DMS79 treated with DMSO at 0.1 percent for 48 hours (cell line): Measurements from ENCODE around the gene CACUL1.
"Not testable (repeated sequence)": the region's sequence is repeated elsewhere in the genome, so short reads cannot be mapped to it uniquely, and the experiment has no call there.

Source experiments
- DNase-seq: peaks from one replicate; lab custom pipeline; 2025; lab: John Stamatoyannopoulos, UW

Gene CACUL1

DNA sequence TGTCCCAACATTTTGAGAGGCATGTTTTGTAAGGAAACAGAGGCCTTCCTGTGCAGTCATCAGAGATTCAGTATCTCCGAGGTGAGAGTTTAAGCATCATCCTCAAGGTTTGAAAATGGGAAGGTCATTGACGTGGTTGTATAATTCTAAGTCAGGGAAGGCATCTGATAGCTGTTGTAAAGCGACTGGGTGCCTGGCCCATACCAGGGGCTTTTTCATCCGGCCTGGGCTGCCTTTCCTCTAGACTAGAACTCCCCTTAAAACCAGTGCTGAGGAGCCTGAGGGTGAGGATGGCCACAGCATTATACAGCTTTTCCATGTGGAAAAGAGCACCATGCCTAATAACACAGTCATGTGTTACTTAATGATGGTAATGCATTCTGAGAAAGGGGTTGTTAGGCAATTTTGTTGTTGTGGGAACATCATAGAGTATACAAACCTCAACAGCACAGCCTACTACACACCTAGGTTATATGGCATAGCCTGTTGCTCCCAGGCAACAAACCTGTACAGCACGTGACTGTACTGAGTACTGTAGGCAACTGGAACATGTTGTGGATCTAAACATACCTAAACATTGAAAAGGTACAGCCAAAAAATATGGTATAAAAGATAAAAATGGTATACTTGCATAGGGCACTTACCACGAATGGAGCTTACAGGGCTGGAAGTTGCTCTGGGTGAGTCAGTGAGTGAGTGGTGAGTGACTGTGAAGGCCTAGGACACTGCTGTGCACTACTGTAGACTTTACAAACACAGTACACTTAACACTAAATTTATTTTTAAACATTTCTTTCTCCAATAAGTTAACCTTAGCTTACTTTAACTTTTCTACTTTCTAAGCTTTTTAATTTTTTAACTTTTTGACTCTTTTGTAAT, 13.5 kb upstream of the CACUL1 start:
- no peak for DNase-seq

DNA sequence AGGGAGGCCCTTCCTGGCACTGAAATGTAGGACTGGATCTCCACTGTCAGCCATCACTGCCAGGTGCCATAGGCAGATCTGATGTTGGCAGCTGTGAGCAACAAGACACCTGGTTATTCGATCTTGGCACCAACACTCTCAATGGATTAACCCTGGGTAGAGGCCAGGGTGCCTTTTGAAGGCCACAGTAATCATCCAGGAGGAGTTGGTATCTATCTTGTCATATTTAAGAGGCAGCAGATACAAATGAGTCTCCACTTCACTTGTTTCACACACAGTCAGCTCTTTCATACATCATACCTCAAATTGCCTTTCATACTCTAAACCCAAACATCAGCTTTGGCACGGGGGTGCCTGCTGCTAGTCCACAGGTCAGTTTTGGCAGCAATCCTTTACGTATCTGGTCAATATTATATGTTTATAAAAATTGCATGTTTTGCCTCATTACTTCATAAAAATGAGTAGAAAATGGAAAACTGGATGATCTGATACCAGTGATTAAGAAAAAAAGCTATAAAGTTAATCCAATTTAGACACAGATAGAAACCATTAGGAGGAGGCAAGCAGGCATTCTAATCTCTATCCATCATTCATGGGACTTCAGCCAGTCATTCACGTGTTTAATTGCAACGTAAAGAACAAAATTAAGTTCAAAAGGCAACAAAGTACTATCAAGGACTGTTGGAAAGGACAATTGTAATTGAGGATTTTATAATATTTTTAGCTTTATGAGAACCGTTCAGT, 12.7 kb upstream of the CACUL1 start:
- DNase-seq: no peak

DNA sequence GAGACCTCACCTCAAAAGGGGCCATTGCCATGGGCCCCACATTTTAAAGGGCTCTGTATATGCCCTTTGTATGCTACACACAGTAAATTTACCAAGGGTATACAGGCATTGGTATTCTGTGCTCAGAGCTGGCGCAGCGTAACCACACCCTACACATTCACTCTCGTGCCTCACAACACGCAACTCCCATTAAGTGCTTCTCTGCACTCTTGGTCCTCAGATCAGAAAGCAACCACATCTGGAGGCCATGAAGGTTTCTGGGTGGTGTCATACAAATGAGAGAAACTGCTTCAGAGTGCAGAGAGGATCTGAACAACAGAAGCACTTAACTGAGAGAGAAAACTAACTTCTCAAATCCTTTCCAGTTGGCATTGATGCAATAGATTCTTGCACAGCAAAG, 9.4 kb upstream of the CACUL1 start:
- DNase-seq: no peak

DNA sequence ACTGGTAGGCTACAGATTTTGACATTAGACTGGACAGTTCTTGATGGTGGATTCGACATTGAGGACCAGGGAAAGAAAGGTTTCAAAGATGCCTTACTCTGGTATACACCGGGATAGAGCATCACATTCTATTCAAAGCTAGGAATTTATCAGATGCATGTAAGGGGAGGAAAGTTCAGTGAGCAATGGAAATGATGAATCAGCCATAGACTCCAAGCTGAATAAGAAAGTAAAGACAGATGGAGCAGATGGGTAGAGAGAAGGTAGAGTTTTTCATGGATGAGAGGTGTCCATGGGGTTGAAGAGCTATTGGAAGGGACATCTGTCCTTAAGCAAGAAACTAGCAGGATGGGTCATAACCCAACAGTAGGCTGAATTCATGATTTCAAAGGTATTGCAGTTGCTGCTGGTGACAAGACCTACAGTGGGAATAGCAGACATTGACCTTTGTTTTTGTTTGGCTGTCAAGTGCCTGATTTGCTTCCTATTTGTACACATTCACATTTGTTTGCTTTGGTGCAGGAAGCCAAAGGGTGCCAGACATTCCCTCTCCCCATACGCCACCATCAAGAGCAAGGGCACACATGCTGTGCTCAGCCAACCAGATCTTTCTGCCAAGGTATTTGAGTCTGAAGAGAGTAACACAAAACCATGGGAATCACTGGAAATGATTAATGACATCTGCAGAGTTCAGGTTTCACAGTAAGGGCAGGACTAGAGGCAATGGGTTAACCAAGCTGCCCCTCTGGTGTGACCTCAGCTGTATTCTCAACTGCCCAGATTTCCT, 8.6 kb upstream of the CACUL1 start:
- DNase-seq: peak; percentile 81

DNA sequence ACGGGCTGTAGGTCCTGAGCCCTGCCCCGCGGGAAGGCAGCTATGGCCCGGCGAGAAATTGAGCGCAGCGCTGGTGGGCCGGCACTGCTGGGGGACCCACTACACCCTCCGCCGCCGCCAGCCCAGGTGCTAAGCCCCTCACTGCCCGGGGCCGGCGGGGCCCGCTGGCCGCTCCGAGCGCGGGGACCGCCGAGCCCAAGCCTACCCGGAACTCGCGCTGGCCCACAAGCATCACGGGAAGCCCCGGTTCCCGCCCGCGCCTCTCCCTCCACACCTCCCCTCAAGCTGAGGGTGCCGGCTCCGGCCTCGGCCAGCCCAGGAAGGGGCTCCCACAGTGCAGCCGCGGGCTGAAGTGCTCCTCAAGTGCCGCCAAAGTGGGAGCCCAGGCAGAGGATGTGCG, 5.5 kb upstream of the CACUL1 start:
- no peak for DNase-seq

GRCh38 chr10:118758449-118758848, 3.7 kb upstream of the CACUL1 start:
- no peak for DNase-seq

DNA sequence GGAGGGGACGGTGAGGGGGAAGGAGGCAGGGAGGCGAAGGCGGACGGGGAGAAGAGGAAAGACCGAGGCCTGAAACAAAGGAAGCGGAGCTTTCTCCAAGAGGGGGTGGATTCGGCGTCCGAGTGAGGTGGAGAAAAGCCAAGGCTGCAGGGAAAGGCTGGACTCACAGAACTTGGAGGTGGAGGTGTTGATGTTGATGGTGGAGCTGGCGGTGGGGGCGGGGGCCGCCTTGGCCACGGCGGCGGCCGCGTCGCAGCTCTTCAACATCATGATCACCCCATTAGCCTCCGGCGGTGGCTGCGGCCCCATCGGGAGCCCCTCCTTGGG, 578 bp downstream of the CACUL1 start:
- no peak for DNase-seq

DNA sequence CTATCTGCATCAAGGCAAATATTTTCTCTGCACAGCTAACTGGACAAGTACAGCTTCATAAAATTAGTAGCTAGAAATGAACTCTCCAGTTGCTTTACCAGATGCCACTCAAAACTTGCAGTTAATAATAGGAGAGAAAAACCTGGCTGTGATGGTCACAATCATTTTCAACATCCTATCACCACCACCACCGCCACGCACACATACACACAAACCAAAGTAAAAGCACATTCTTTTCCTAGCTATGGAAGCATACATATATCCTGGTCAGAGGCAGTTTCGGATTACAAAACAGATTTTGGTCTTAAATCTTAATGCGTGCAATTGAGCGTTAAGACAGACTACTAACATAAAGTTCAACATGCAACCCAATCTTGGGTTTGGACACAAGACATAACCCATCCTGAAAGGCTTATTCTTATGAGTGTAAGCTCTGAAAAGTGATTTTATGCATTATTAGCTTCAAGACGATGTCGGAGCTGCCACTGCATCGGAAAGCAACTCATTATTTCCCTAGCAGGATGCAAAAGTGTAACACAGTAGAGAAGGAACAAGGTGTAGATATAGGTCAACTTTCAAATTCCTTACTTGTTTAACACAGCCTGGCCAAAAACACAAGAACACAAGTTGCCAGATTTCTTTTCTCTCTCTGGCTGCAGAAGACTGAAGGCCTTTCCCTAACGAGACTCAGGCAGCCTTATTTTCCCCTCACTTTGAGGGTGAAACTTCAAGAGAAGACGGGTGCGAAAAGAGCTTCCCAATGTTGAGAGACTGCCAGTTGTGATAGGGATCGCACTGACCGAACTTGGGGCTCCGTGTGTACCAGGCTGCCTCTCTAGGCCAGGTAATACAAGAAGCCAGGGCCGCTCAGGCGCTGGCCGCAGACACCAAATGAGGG, 1.2 kb downstream of the CACUL1 start:
- DNase-seq: no peak

GRCh38 chr10:118752409-118752808, 2.4 kb downstream of the CACUL1 start:
- DNase-seq: no peak

DNA sequence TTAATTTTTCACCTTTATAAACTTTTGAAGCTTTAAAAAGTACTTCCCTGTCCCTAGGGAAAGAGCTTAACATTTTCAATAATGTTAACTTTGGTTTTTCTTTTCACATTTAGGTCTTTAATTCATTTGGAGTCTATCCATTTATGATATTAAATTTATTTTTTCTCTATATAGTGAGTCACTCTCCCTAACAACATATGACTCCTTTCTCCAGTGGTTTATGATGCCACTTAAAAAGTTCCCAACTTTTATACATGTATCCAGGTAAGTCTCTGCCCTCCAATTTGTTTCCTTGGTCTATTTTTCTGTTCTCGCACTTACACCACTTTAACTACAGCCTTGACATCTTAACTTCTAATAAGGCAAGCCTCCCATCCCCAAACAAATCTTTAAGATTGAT, 3.5 kb downstream of the CACUL1 start:
- no peak for DNase-seq

GRCh38 chr10:118748041-118748440, 6.7 kb downstream of the CACUL1 start:
- DNase-seq: no peak

DNA sequence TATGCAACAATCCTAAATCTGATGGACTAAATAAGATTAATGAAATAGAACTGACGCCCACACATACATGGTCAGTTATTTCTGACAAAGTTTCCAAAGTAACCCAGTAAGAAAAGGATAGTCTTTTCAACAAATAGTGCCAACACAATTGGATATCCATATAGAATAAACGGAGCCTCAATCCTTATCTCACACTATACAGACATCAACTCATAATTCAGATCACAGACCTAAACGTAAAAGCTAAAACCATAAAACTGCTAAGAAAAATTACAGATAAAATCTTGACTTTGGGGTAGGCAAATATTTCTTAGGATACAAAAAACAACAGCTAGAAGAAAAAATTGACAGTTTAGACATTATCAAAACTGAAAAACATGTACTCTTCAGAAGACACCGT, 8.5 kb downstream of the CACUL1 start:
- no peak for DNase-seq

DNA sequence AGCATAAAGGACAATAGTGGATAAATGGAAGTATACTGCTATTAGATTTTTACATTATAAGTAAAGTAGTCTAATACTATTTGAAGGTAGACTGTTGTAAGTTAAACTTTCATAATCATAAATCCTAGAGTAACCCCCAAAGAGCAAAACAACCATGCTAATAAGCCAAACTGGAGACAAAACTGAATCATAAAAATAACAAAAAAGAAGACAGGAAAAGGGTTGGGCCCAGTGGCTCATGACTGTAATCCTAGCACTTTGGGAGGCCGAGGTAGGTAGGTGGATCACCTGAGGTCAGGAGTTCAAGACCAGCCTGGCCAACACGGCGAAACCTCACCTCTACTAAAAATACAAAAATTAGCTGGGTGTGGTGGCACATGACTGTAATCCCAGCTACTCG, 9.7 kb downstream of the CACUL1 start:
- no peak for DNase-seq

GRCh38 chr10:118744346-118744918, 10.3 kb downstream of the CACUL1 start:
- not testable (repeated sequence) for DNase-seq

- DNase-seq: no peak
These were observed 12.0 kb downstream of the CACUL1 start for GRCh38 chr10:118742782-118743181.

- no peak for DNase-seq
These were observed 12.7 kb downstream of the CACUL1 start for GRCh38 chr10:118742032-118742431.

GRCh38 chr10:118738406-118738805, 16.4 kb downstream of the CACUL1 start:
- no peak for DNase-seq

DNA sequence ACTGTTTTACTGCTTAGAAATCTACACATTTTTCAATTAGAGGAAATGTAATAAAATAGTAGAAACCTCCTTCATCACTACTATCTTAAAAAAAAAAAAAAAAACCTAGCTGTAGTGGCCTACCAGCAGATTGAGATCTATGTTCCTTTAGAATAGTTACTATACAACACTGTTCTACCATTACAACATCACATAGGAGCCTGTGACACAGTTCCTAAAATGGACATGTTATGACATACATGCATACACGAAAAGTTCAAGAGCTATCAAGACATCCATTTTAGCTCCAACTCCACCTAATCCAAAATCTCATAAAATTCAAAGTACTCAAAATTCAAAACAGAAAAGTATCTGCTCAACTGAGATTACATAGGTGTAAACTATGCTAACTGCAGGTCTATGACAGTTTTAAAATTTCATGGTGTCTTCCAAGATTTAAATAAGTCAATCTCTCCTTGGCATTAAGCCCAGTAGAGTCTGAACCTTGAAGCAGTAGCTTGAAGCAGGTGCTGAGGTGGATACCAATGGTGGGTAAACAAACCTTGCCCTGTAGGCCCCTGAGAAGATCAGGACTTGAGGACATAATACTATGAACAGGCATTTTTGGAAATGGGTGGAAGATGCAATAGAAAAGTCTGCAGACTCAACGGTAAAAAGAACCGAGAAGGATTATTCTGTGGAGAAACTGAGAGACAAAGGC, 17.0 kb downstream of the CACUL1 start:
- peak; percentile 2 for DNase-seq

DNA sequence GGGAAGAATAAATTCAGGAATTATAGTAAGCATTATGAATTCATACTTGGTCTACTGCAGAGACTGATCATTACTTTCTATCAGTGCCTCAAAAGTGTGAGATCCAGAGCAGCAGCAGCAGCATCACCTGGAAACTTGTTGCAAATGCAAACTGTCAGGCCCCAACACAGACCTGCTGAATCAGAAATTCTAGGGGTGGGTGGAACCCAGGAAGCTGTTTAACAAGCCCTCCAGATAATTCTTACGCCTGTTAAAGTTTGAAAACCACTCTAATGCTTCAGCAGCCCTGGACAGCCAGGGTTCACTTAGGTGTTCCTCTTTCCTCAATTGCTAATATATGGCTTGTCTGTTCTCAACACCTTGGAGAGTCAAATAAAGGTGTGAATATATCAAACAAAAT, 19.5 kb downstream of the CACUL1 start:
- no peak for DNase-seq

DNA sequence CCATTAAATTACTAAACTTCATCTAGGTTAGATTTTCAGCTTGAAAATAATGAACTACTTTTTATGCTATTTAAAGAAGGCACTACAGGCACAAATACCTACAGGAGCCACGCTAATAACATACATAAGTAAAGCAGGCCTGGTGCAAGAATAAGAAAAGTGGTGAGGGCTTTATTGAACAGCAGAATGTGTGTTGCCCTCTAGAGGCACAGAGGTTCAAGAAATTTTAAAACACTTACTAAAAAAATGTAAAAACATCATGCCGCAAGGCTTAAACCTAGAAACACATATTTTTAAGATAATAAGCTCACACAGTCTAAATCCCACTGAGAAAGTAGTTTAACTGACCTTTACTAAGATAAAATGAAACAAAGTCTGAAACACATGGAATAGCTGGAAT, 20.3 kb downstream of the CACUL1 start:
- DNase-seq: no peak
